GM20431 (cell line): ENCODE results near the gene FRS2.
"Not testable (repeated sequence)": the region's sequence is repeated elsewhere in the genome, so short reads cannot be mapped to it uniquely, and the experiment has no call there.

Experiments
- in situ Hi-C: fragments of 300-500 bp; cut with MseI, MboI; formaldehyde crosslinking; loops from one replicate; pipeline ENCODE4 v1.15.0; 2020; ENCODE audit warnings: low sequenced_read_pairs; ENCODE audit not compliant: unreplicated experiment

Gene FRS2

DNA sequence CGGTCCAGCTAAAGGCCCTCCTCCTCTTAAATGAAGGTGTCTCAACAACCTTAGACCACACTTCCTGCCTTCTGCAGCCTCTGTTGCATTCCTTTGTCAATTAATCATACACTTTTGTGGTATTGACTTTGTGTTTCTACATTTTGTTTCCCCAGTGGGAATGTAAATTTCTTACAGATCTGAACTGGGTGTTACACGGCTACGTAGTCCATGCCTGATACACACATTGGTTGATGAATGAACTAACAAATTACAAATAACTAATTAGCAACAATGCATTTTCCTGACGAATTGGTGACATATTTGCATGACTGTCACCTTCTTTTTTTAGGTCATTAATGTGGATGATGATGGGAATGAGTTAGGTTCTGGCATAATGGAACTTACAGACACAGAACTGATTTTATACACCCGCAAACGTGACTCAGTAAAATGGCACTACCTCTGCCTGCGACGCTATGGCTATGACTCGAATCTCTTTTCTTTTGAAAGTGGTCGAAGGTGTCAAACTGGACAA, 99.9 kb downstream of the FRS2 start:
- in situ Hi-C loops = no loop called here

DNA sequence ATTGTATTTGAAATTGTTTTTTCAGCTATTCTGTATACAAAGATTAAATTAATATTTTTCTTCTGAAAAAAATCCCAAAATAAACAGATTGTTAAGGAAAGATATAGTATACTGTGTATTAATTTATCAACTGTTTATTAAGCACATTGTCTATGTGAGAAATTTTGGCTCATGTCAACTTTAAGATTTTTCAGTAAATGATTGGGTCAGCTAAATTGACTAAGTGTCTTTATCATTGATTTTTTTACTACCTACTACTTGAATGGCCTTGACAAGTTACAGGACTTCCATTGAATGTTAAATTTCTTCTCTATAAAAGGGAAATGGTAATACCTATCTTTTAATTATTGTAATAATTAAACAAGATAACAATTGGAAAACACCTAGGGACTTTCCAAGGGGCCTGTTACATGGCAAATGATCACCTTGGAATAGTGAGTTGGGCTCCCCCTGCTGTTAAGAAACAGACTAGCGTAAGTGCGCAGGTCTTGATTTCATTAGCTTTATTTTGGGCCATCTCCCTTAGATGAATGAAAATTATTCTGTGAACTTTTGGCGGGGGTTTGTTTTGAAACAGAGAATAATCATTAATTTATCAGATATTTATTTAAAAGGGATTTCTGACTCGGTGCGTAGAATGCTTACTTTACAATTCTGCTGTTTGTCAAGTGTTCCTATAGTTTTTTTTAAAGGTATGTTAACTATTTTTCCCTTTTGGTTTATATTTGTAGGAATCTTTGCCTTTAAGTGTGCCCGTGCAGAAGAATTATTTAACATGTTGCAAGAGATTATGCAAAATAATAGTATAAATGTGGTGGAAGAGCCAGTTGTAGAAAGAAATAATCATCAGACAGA, 100.6 kb downstream of the FRS2 start:
- in situ Hi-C loops = no loop called here

DNA sequence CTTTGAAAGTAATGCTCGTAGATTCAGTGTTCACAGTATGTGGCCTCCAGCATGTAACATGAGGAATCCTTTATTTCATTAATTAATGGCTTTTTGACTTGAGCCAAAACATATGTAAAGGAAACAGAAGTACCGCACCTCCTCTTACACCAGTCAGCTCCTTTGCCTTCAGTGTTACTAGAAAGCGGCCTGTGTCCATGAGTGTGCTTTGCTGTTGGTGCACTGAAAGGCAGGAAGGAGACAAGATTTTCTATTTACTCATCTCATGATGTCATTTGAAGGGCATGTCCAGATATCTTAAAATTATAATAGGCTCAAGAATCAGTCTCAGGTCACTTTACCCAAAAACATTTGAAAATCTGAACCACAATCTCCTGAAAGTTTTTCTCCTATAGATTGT, 105.2 kb downstream of the FRS2 start:
- in situ Hi-C loops = loop anchor here (25.0 kb wide), 1 partner anchor 188 kb away; no protein-coding TSS in a partner anchor

- in situ Hi-C loops = loop anchor here (25.0 kb wide), 1 partner anchor 191 kb away; no protein-coding TSS in a partner anchor
These were observed 108.1 kb downstream of the FRS2 start for GRCh38 chr12:69578283-69578682.

DNA sequence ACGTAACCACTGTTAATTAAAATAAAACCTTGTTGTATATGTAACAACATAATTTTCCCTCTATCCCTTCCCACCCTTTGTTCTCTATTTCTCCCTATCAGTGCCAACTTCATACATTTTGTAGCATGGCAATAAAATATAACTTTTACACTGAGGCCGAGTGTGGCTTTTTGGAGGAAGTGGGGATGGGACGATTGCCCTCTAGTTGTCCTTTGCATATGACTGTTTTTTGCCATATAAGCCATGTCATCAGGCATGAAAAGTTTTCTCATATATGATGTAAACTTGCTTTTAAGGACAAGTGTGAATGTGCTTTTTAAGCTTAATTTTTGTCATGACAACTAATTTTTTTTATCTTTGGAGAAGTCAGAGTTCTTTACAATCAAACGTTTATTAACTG, 108.8 kb downstream of the FRS2 start:
- in situ Hi-C loops = loop anchor here (25.0 kb wide), 1 partner anchor 192 kb away; no protein-coding TSS in a partner anchor

- in situ Hi-C loops = loop anchor here (25.0 kb wide), 1 partner anchor 193 kb away; no protein-coding TSS in a partner anchor
These were observed 109.9 kb downstream of the FRS2 start for GRCh38 chr12:69580074-69580473.

DNA sequence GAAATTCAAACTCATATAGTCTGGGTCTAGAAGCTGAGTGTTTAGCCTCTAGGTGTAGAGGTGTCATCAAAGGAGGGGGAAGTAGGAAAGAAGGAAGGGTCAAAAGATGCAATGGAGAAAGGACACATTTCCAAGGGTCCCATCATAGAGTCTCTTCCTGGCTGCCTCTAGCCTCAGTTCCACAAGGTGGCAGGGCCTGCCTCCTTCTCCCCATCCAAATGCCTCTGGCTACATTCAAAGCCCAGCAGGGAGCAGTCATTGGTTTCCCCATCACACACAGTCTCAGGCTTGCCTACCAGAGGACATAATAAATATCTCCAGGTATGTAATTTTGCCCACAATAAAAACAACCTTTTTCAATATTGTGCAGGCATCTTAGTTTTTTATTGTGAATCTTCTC, 113.0 kb downstream of the FRS2 start:
- in situ Hi-C loops = loop anchor here (25.0 kb wide), 1 partner anchor 196 kb away; no protein-coding TSS in a partner anchor

- in situ Hi-C loops = loop anchor here (25.0 kb wide), 1 partner anchor 198 kb away; no protein-coding TSS in a partner anchor
These were observed 115.2 kb downstream of the FRS2 start, which contains the start of gene CCT2 for GRCh38 chr12:69585189-69586062. Gene CCT2 (plus strand): TSS chr12:69585459. CDS start chr12:69585522, 63 bp downstream.

GRCh38 chr12:69588527-69588926, 118.3 kb downstream of the FRS2 start:
- in situ Hi-C loops = loop anchor here (25.0 kb wide), 1 partner anchor 201 kb away; no protein-coding TSS in a partner anchor

GRCh38 chr12:69589082-69589481, 118.9 kb downstream of the FRS2 start:
- in situ Hi-C loops = loop anchor here (25.0 kb wide), 1 partner anchor 202 kb away; no protein-coding TSS in a partner anchor

DNA sequence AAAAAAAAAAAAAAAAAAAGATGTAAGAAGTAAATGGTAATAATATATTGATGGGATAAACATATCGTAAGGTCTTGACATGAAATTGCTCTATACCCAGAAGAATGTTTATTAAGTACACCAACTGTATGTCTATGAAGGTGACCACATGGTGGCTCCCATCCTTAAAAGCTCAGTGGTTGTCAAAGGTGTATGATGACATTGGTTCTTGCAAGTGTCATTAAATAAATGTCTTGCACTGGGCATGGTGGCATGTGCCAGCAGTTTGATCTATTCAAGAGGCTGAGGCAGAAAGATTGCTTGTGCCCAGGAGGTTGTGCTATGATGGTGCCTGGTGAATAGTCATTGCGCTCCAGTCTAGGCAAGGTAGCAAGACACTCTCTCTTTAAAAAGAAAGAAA, 125.5 kb downstream of the FRS2 start:
- in situ Hi-C loops = loop anchor here (25.0 kb wide), 1 partner anchor 208 kb away; no protein-coding TSS in a partner anchor

DNA sequence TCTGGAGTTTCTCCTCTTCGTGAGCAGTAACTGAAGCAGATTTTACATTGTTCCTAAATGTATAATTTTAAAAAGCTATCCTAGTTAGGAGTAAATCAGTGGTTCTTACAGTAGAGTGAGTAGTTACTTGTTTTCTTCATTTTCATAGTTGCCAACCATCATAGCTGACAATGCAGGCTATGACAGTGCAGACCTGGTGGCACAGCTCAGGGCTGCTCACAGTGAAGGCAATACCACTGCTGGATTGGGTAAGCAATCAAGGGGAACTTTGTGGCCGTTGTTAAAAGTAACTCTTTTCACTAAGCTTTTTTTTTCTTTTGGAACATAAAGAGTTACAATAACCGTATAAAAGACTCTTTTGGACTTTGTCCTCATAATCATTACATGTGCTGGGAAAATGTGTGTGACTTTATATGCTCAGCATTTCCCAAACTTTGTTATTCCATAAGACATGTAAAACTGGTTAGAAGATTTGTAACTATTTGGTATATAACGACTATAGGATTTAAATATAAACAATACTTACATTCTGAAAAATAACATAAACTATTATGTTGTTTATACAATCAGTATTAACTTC, 128.1 kb downstream of the FRS2 start:
- in situ Hi-C loops = loop anchor here (25.0 kb wide), 1 partner anchor 211 kb away; no protein-coding TSS in a partner anchor

GRCh38 chr12:69600804-69601203, 130.6 kb downstream of the FRS2 start:
- in situ Hi-C loops = no loop called here

DNA sequence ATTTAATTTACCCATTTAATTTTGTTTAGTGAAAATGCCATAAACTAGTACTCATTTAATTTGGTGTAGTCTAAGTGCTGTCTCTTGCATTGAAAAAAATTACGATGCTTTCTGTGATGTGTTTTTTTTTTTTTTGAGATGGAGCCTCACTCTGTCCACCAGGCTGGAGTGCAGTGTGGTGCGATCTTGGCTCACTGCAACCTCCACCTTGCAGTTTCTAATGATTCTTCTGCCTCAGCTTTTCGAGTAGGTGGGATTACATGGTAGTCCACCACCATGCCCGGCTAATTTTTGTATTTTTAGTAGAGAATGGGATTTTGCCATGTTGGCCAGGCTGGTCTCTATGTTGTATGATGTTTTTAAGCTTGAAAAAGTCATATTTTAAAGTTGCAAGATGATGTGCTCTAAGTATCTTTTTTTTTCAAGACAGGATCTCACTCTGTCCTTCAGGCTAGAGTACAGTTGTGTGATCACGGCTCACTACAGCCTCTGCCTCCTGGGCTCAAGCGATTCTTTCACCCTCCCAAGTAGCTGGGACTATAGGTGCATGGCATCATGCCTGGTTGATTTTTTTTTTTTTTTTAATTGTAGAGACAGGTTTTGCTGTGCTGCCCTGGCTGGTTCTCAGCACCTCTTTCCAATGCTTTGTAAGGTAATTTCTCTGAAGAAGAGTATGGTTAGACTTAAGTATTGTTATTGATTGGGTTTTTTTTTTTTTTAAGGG, 131.9 kb downstream of the FRS2 start:
- in situ Hi-C loops = no loop called here

- in situ Hi-C loops = no loop called here
These were observed 132.8 kb downstream of the FRS2 start for GRCh38 chr12:69602954-69603353.

DNA sequence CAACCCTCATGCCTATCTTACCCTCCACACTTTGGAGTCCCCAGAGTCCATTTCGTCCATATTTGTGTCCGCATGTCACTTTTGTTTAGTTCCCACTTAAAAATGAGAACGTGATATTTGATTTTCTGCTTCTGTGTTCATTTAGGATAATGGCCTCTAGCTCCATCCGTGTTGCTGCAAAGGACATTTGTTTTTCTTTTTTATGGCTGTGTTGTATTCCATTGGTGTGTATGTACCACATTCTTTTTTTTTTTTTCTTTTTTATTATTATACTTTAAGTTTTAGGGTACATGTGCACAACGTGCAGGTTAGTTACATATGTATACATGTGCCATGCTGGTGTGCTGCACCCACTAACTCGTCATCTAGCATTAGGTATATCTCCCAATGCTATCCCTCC, 133.4 kb downstream of the FRS2 start:
- in situ Hi-C loops = not testable (repeated sequence)

DNA sequence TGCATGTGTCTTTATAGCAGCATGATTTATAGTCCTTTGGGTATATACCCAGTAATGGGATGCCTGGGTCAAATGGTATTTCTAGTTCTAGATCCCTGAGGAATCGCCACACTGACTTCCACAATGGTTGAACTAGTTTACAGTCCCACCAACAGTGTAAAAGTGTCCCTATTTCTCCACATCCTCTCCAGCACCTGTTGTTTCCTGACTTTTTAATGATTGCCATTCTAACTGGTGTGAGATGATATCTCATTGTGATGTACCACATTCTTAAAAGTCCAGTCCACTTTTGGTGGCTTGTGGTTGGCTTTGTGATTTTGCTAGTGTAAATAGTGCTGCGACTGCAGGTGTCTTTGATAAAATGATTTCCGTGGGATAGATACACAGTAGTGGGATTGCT, 134.1 kb downstream of the FRS2 start:
- in situ Hi-C loops = not testable (repeated sequence)

DNA sequence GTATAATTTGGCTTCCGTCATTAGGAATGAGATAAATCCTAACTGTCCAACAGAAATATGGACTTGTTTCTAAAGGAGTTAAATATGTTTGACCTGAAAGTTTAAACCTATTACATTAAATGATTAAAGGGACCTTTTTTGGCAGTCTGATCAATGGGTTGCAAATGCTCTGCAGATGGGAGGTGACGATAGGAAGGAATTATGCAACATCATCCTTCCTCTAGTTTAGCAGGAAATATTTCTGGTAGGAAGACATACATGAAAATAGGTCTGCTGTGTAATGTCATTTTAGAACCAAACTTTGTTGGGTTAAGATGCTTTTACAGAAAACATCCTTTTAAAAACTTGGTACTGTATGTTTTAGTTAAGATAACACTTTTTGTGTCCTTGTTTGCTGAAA, 137.9 kb downstream of the FRS2 start:
- in situ Hi-C loops = no loop called here

DNA sequence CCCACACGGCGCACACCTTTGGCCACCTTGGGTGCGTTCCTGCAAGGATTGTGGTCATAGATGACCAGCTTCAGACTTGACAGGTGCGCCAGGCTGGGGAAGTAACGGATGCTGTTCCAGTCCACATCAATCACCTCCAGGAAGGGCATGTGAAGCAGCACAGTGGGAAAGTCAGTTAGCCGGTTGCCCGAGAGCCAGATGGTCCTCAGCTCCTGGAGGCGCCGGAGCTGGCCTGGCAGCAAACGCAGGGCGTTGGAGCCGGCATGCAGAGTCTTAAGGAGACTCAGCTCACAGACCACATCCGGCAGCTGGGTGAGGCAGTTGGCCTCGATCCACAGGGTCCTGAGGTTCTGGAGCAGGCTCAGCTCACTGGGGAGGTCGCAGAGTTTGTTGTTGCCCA, 139.9 kb downstream of the FRS2 start:
- in situ Hi-C loops = no loop called here
